Keratinocyte (primary cell): ENCODE data around the gene MRPL9. TPM values are rescaled to one million over a fixed set of nuclear protein-coding genes. Genes with fewer than 3 reads are reported as not detected.
A peak's percentile ranks its signal among the peaks of the same experiment; 100 is the strongest.
"Not testable (repeated sequence)": the region's sequence is repeated elsewhere in the genome, so short reads cannot be mapped to it uniquely, and the experiment has no call there.

Experiments
- DNase-seq: peaks from one replicate; pipeline ENCODE4 v3.0.0-alpha.2; 2011; ENCODE audit warnings: low read depth, missing footprints, low spot score
- FAIRE-seq: peaks from 2 replicates; lab custom pipeline; 2011; peaks lifted over from hg19 to GRCh38; lab: Jason Lieb, UNC
- H2AFZ ChIP-seq: 2 replicates; pipeline ENCODE4 v1.6.0; 2012; ENCODE audit warnings: low read length, control low read depth, inconsistent platforms; ENCODE audit not compliant: control insufficient read depth
- H3K27ac ChIP-seq: 2 replicates; pipeline ENCODE4 v1.5.1; 2011; ENCODE audit warnings: low read length; ENCODE audit not compliant: control insufficient read depth, insufficient read depth
- H3K27me3 ChIP-seq: 3 replicates; pipeline ENCODE4 v1.6.0; 2011; ENCODE audit warnings: low read length; ENCODE audit not compliant: control insufficient read depth, insufficient read depth; ENCODE audit errors: extremely low read depth
- H3K36me3 ChIP-seq, 2 experiments: 2 replicates in 1 of 2; 3 replicates in 1 of 2; pipeline ENCODE4 v1.5.1; 2011; ENCODE audit warnings: low read length in 2 of 2, mild to moderate bottlenecking in 1 of 2; ENCODE audit not compliant: control insufficient read depth in 2 of 2, insufficient read depth in 2 of 2; ENCODE audit errors: extremely low read depth in 1 of 2
- H3K4me1 ChIP-seq: 3 replicates; pipeline ENCODE4 v1.5.1; 2011; ENCODE audit warnings: low read length; ENCODE audit not compliant: control insufficient read depth, insufficient read depth; ENCODE audit errors: extremely low read depth
- H3K4me2 ChIP-seq: 3 replicates; pipeline ENCODE4 v1.6.0; 2011; ENCODE audit warnings: low read depth, low read length; ENCODE audit not compliant: control insufficient read depth, insufficient read depth; ENCODE audit errors: extremely low read depth
- H3K4me3 ChIP-seq, 3 experiments: fragments of 200-600 bp in 1 of 3; sonication (generic) in 1 of 3; 2 replicates in 2 of 3; 3 replicates in 1 of 3; pipeline ENCODE4 v1.5.1; 2011 to 2016; ENCODE audit warnings: low read length in 3 of 3, mild to moderate bottlenecking in 3 of 3, control low read depth in 2 of 3, inconsistent platforms in 1 of 3, low read depth in 1 of 3, mixed read lengths in 1 of 3, mixed run types in 1 of 3, moderate library complexity in 1 of 3; ENCODE audit not compliant: control insufficient read depth in 2 of 3, insufficient read depth in 2 of 3; ENCODE audit errors: extremely low read depth in 1 of 3
- H3K79me2 ChIP-seq: 2 replicates; pipeline ENCODE4 v1.6.0; 2012; ENCODE audit warnings: low read length; ENCODE audit not compliant: control insufficient read depth, insufficient read depth
- H3K9ac ChIP-seq: 3 replicates; pipeline ENCODE4 v1.6.0; 2011; ENCODE audit warnings: low read length; ENCODE audit not compliant: control insufficient read depth, insufficient read depth; ENCODE audit errors: extremely low read depth
- H3K9me1 ChIP-seq: 3 replicates; pipeline ENCODE4 v1.6.0; 2011; ENCODE audit warnings: low read length; ENCODE audit not compliant: control insufficient read depth, insufficient read depth; ENCODE audit errors: extremely low read depth
- H3K9me3 ChIP-seq: 2 replicates; pipeline ENCODE4 v1.5.1; 2012; ENCODE audit warnings: low read depth, low read length; ENCODE audit not compliant: control insufficient read depth
- H4K20me1 ChIP-seq: 3 replicates; pipeline ENCODE4 v1.6.0; 2011; ENCODE audit warnings: low read length; ENCODE audit not compliant: control insufficient read depth, insufficient read depth; ENCODE audit errors: extremely low read depth
- EZH2 ChIP-seq: IDR thresholded peaks from one replicate; pipeline ENCODE4 v1.6.1; 2012; ENCODE audit warnings: inconsistent platforms, mild to moderate bottlenecking, low read length, moderate library complexity
- dilution Hi-C: fragments of 300-500 bp; cut with MboI; formaldehyde crosslinking; loops from one replicate; pipeline ENCODE4 v1.7.0; 2020; ENCODE audit warnings: low sequenced_read_pairs; ENCODE audit not compliant: extremely low pct_ligation_motif_present
- polyA plus RNA-seq, 5 experiments: library from polyadenylated mRNA; depleted of rRNA in 3 of 5; stranded (reverse) in 3 of 5; stranded (forward) in 1 of 5; unstranded in 1 of 5; fragments of >200 nt; gene quantifications; 1 replicate in 1 of 5; 2 replicates in 3 of 5; 3 replicates in 1 of 5; pipeline versions ENCODE4 v1.2.1 to v1.2.3, GENCODE V29; 2011 to 2012; ENCODE audit warnings: missing spikeins in 2 of 5, low read depth in 1 of 5, low replicate concordance in 1 of 5
- TF ChIP-seq, protein P1 (sequence below), 3 experiments: IDR thresholded peaks in 1 of 3; conservative IDR thresholded peaks in 1 of 3; optimal IDR thresholded peaks in 1 of 3; 2 replicates in 2 of 3; 3 replicates in 1 of 3; pipeline versions ENCODE3 to v1.5.1; 2011; ENCODE audit warnings: low read length in 3 of 3, mild to moderate bottlenecking in 3 of 3, moderate library complexity in 2 of 3, control low read depth in 1 of 3, inconsistent platforms in 1 of 3; ENCODE audit not compliant: insufficient read depth in 2 of 3; ENCODE audit errors: extremely low read depth in 1 of 3

MRPL9 gene
- polyA plus RNA-seq, 1 donor (not counting 4 experiments of a cell fraction or from before 2014, with no cell fraction given), result 125 TPM

DNA sequence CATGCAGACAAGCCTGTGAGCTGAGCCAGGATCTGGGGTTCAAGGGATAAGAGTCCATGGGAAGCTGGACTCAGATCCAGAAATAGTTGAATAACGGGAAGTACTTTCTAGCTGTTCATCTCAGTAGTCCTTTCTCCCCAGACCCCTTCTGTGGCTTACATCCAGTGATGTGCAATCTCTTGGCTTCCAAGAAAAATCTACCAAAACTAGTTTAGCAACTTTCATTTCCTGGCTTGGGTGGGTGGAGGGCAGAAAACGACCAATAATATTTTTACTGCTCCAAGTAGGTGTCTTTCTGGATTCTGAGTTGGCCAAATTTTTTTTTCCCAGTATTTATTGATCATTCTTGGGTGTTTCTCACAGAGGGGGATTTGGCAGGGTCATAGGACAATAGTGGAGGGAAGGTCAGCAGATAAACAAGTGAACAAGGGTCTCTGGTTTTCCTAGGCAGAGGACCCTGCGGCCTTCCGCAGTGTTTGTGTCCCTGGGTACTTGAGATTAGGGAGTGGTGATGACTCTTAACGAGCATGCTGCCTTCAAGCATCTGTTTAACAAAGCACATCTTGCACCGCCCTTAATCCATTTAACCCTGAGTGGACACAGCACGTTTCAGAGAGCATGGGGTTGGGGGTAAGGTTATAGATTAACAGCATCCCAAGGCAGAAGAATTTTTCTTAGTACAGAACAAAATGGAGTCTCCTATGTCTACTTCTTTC lies 5.2 kb upstream of the MRPL9 start:
- H3K4me3 ChIP-seq, result peak overlapping the region in 1 of 3 experiments; percentile 10
- DNase-seq, H3K27me3 ChIP-seq, H3K9ac ChIP-seq, H3K79me2 ChIP-seq, H3K36me3 ChIP-seq, H3K9me3 ChIP-seq, H3K9me1 ChIP-seq, H4K20me1 ChIP-seq, dilution Hi-C loops: not testable (repeated sequence)
- peak overlapping the region; percentile 3 for H2AFZ ChIP-seq
- peak overlapping the region; percentile 81 for H3K4me2 ChIP-seq
- H3K27ac ChIP-seq, result peak overlapping the region; percentile 57
- FAIRE-seq, result peak; percentile 53
- peaks cover 22% of the 10 kb centered on the region for H3K4me1 ChIP-seq

DNA sequence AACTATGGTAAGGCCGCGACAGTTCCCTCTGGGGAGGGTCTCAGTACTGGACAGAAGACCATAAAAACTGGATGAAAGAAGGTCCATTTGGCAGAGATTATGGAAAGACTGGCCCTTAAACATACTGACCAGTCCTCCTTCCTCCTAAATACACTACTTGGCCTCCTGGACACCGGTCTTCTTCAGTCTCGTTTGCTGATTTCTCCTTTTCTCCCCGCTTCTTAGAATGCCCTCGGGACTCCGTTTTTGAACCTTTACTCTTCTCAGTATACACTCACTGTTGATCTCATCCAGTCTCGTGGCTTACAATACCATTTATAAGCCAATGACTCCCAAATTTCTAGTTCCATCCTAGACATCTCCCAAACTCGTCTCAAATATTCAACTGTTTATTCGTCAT lies 694 bp upstream of the MRPL9 start:
- Histone ChIP-seq H3K79me2 (peaks cover 8% of the 10 kb centered on the region), H3K27ac (peak overlapping the region; percentile 91), H3K4me2 (peak overlapping the region; percentile 99), H3K4me3 (peak overlapping the region; percentile 69 to 96 (median 86)), H2AFZ (peak overlapping the region; percentile 98), H3K9ac (peak overlapping the region; percentile 94), H3K9me3 (no peaks in the 10 kb centered on the region), H3K4me1 (peaks cover 35% of the 10 kb centered on the region), H3K27me3 (no peaks in the 10 kb centered on the region), H3K36me3 (peaks cover 8% of the 10 kb centered on the region in 2 experiments), H3K9me1 (no peaks in the 10 kb centered on the region), H4K20me1 (no peaks in the 10 kb centered on the region)
- dilution Hi-C loops, result no loop called here
- TF ChIP-seq EZH2, result no peak
- TF ChIP-seq, protein P1, sequence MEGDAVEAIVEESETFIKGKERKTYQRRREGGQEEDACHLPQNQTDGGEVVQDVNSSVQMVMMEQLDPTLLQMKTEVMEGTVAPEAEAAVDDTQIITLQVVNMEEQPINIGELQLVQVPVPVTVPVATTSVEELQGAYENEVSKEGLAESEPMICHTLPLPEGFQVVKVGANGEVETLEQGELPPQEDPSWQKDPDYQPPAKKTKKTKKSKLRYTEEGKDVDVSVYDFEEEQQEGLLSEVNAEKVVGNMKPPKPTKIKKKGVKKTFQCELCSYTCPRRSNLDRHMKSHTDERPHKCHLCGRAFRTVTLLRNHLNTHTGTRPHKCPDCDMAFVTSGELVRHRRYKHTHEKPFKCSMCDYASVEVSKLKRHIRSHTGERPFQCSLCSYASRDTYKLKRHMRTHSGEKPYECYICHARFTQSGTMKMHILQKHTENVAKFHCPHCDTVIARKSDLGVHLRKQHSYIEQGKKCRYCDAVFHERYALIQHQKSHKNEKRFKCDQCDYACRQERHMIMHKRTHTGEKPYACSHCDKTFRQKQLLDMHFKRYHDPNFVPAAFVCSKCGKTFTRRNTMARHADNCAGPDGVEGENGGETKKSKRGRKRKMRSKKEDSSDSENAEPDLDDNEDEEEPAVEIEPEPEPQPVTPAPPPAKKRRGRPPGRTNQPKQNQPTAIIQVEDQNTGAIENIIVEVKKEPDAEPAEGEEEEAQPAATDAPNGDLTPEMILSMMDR (optimal IDR thresholded peaks at IDR 0.05 in 1 of 3, IDR thresholded peaks at IDR 0.05 in 1 of 3, conservative IDR thresholded peaks at IDR 0.05 in 1 of 3; ENCODE audit: extremely low read depth in 1 of 3, insufficient read depth in 2 of 3, low read length in 3 of 3), result no peak
- FAIRE-seq (no peak), DNase-seq (no peak)
